ENCODE measurements around the gene ARRB1. TPM values are rescaled to one million over a fixed set of nuclear protein-coding genes. Genes with fewer than 3 reads are reported as not detected.

The ARRB1 gene
- total RNA-seq, 1 experiment from 2014 or later, result 90.1 TPM

- ChIA-PET POLR2A (no interaction called here), CTCF (interaction anchor here (1.5 to 2.9 kb wide), 4 partner anchors 12 to 33 kb away, joined by 3 to 9 read pairs (median 6); no protein-coding TSS in a partner anchor)
- no peaks in the 10 kb centered on the region for H3K36me3 Mint-ChIP-seq
- no peak for ATAC-seq
- H3K4me1 Mint-ChIP-seq, result peaks cover 11% of the 10 kb centered on the region; the same call in 1 of the 2 replicates
- no peaks in the 10 kb centered on the region for H3K9me3 Mint-ChIP-seq
- no peak overlapping the region for H3K4me3 Mint-ChIP-seq
- DNase-seq (ENCODE audit: low spot score), result no peak
- H3K27ac Mint-ChIP-seq, result no peak overlapping the region
- TF ChIP-seq, protein P1, sequence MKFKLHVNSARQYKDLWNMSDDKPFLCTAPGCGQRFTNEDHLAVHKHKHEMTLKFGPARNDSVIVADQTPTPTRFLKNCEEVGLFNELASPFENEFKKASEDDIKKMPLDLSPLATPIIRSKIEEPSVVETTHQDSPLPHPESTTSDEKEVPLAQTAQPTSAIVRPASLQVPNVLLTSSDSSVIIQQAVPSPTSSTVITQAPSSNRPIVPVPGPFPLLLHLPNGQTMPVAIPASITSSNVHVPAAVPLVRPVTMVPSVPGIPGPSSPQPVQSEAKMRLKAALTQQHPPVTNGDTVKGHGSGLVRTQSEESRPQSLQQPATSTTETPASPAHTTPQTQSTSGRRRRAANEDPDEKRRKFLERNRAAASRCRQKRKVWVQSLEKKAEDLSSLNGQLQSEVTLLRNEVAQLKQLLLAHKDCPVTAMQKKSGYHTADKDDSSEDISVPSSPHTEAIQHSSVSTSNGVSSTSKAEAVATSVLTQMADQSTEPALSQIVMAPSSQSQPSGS (CRISPR knock-in tag; IDR thresholded peaks at IDR 0.05; ENCODE audit: borderline replicate concordance, low read depth), result no peak
- no peak for TF ChIP-seq ESRRA (CRISPR knock-in tag; IDR thresholded peaks at IDR 0.05; ENCODE audit: borderline replicate concordance)
- no peak for TF ChIP-seq OVOL2 (CRISPR knock-in tag; IDR thresholded peaks at IDR 0.05; ENCODE audit: borderline replicate concordance)
- no peak for TF ChIP-seq AFF4 (CRISPR knock-in tag; IDR thresholded peaks at IDR 0.05; ENCODE audit: borderline replicate concordance)
- no peak for TF ChIP-seq MYBL2 (CRISPR knock-in tag; IDR thresholded peaks at IDR 0.05)
- TF ChIP-seq, protein P2, sequence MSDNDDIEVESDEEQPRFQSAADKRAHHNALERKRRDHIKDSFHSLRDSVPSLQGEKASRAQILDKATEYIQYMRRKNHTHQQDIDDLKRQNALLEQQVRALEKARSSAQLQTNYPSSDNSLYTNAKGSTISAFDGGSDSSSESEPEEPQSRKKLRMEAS (CRISPR knock-in tag; IDR thresholded peaks at IDR 0.05), result no peak
- TF ChIP-seq, protein P3, sequence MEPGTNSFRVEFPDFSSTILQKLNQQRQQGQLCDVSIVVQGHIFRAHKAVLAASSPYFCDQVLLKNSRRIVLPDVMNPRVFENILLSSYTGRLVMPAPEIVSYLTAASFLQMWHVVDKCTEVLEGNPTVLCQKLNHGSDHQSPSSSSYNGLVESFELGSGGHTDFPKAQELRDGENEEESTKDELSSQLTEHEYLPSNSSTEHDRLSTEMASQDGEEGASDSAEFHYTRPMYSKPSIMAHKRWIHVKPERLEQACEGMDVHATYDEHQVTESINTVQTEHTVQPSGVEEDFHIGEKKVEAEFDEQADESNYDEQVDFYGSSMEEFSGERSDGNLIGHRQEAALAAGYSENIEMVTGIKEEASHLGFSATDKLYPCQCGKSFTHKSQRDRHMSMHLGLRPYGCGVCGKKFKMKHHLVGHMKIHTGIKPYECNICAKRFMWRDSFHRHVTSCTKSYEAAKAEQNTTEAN (CRISPR knock-in tag; IDR thresholded peaks at IDR 0.05), result no peak
- TF ChIP-seq ZNF396 (CRISPR knock-in tag; IDR thresholded peaks at IDR 0.05; ENCODE audit: borderline replicate concordance), result no peak
- TF ChIP-seq, protein P4, sequence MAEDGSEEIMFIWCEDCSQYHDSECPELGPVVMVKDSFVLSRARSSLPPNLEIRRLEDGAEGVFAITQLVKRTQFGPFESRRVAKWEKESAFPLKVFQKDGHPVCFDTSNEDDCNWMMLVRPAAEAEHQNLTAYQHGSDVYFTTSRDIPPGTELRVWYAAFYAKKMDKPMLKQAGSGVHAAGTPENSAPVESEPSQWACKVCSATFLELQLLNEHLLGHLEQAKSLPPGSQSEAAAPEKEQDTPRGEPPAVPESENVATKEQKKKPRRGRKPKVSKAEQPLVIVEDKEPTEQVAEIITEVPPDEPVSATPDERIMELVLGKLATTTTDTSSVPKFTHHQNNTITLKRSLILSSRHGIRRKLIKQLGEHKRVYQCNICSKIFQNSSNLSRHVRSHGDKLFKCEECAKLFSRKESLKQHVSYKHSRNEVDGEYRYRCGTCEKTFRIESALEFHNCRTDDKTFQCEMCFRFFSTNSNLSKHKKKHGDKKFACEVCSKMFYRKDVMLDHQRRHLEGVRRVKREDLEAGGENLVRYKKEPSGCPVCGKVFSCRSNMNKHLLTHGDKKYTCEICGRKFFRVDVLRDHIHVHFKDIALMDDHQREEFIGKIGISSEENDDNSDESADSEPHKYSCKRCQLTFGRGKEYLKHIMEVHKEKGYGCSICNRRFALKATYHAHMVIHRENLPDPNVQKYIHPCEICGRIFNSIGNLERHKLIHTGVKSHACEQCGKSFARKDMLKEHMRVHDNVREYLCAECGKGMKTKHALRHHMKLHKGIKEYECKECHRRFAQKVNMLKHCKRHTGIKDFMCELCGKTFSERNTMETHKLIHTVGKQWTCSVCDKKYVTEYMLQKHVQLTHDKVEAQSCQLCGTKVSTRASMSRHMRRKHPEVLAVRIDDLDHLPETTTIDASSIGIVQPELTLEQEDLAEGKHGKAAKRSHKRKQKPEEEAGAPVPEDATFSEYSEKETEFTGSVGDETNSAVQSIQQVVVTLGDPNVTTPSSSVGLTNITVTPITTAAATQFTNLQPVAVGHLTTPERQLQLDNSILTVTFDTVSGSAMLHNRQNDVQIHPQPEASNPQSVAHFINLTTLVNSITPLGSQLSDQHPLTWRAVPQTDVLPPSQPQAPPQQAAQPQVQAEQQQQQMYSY (CRISPR knock-in tag; IDR thresholded peaks at IDR 0.05), result no peak
- TF ChIP-seq, protein P5, sequence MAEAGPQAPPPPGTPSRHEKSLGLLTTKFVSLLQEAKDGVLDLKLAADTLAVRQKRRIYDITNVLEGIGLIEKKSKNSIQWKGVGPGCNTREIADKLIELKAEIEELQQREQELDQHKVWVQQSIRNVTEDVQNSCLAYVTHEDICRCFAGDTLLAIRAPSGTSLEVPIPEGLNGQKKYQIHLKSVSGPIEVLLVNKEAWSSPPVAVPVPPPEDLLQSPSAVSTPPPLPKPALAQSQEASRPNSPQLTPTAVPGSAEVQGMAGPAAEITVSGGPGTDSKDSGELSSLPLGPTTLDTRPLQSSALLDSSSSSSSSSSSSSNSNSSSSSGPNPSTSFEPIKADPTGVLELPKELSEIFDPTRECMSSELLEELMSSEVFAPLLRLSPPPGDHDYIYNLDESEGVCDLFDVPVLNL (CRISPR knock-in tag; IDR thresholded peaks at IDR 0.05; ENCODE audit: borderline replicate concordance, low read depth), result no peak
- no peak for TF ChIP-seq ZNF138 (CRISPR knock-in tag; conservative IDR thresholded peaks at IDR 0.05)
- TF ChIP-seq RELA (CRISPR knock-in tag; IDR thresholded peaks at IDR 0.05; ENCODE audit: borderline replicate concordance), result no peak
- no peak for TF ChIP-seq CBFB (CRISPR knock-in tag; IDR thresholded peaks at IDR 0.05; ENCODE audit: low read depth)
- TF ChIP-seq MXD4 (CRISPR knock-in tag; IDR thresholded peaks at IDR 0.05; ENCODE audit: borderline replicate concordance), result no peak
- TF ChIP-seq SOX15 (CRISPR knock-in tag; IDR thresholded peaks at IDR 0.05), result no peak
- TF ChIP-seq ETV6 (CRISPR knock-in tag; IDR thresholded peaks at IDR 0.05), result no peak
- TF ChIP-seq TP53 (CRISPR knock-in tag; IDR thresholded peaks at IDR 0.05), result no peak
- TF ChIP-seq ERG (CRISPR knock-in tag; IDR thresholded peaks at IDR 0.05), result no peak
- no peaks in the 10 kb centered on the region for H3K27me3 Mint-ChIP-seq (ENCODE audit: low read depth)
These were observed 21.7 kb upstream of the ARRB1 start for GRCh38 chr11:75373201-75373600.
